H1 (cell line): ENCODE data around the gene CTXN1. TPM values are rescaled to one million over a fixed set of nuclear protein-coding genes. Genes with fewer than 3 reads are reported as not detected.

Source experiments
- CTCF ChIA-PET: fragments of 300-600 bp; sonication (Branson Sonifier 250); formaldehyde crosslinking; loops from one replicate; lab custom pipeline; 2021; ENCODE audit not compliant: partially characterized antibody; lab: Charles Lee
- POLR2A ChIA-PET: fragments of 300-600 bp; sonication (Branson Sonifier 250); formaldehyde crosslinking; loops from one replicate; lab custom pipeline; 2021; ENCODE audit warnings: inconsistent platforms; ENCODE audit not compliant: partially characterized antibody; lab: Charles Lee
- DNase-seq, 2 experiments: peaks; one replicate each; pipeline versions ENCODE4 v3.0.0 to v3.0.0-alpha.2; 2010 to 2022; ENCODE audit warnings: low spot score in 2 of 2, low read depth in 1 of 2, mixed read lengths in 1 of 2
- FAIRE-seq: peaks from 2 replicates; lab custom pipeline; 2011; peaks lifted over from hg19 to GRCh38; lab: Jason Lieb, UNC
- H2AFZ ChIP-seq: 2 replicates; pipeline ENCODE4 v1.8.1; 2012; ENCODE audit warnings: low read length, inconsistent platforms
- H2AK5ac ChIP-seq: 2 replicates; pipeline ENCODE4 v1.6.1; 2013; ENCODE audit warnings: low read depth, low read length
- H2BK120ac ChIP-seq: replicated peaks from 2 replicates; pipeline ENCODE3; 2013; ENCODE audit warnings: low read depth, low read length, inconsistent platforms
- H2BK12ac ChIP-seq: 2 replicates; pipeline ENCODE4 v1.6.1; 2013; ENCODE audit warnings: low read depth, low read length
- H2BK15ac ChIP-seq: 2 replicates; pipeline ENCODE4 v1.6.1; 2013; ENCODE audit warnings: low read length
- H2BK20ac ChIP-seq: 2 replicates; pipeline ENCODE4 v1.6.1; 2013; ENCODE audit warnings: low read length
- H2BK5ac ChIP-seq: 2 replicates; pipeline ENCODE4 v1.6.1; 2013; ENCODE audit warnings: low read depth, low read length
- H3K14ac ChIP-seq: 2 replicates; pipeline ENCODE4 v1.6.1; 2013; ENCODE audit warnings: inconsistent platforms; ENCODE audit not compliant: insufficient read length
- H3K18ac ChIP-seq: 2 replicates; pipeline ENCODE4 v1.6.1; 2013; ENCODE audit warnings: low read length; ENCODE audit errors: extremely low read depth
- H3K23ac ChIP-seq: 2 replicates; pipeline ENCODE4 v1.6.1; 2013; ENCODE audit warnings: inconsistent platforms; ENCODE audit not compliant: insufficient read length
- H3K23me2 ChIP-seq: 2 replicates; pipeline ENCODE4 v1.6.1; 2013; ENCODE audit warnings: low read depth, low read length
- H3K27ac ChIP-seq: 2 replicates; pipeline ENCODE4 v1.6.1; 2011; ENCODE audit warnings: low read depth, low read length, inconsistent platforms
- H3K27me3 ChIP-seq, 4 experiments: replicated peaks in 1 of 4; 1 replicate in 1 of 4; 2 replicates in 3 of 4; pipeline versions ENCODE4 v1.6.1 to v1.8.1; 2011 to 2013; ENCODE audit warnings: low read length in 3 of 4, mild to moderate bottlenecking in 3 of 4, inconsistent platforms in 2 of 4, mixed read lengths in 2 of 4, moderate library complexity in 1 of 4; ENCODE audit not compliant: control insufficient read depth in 3 of 4, insufficient read depth in 3 of 4; ENCODE audit errors: extremely low read depth in 1 of 4
- H3K36me3 ChIP-seq, 4 experiments: 2 replicates each; pipeline versions ENCODE4 v1.6.1 to v1.8.1; 2011 to 2013; ENCODE audit warnings: mild to moderate bottlenecking in 4 of 4, low read length in 3 of 4, moderate library complexity in 2 of 4, control low read depth in 1 of 4, inconsistent platforms in 1 of 4; ENCODE audit not compliant: insufficient read depth in 4 of 4, control insufficient read depth in 2 of 4
- H3K4ac ChIP-seq: replicated peaks from 2 replicates; pipeline ENCODE3; 2013; ENCODE audit warnings: low read length, low read depth, mixed read lengths, inconsistent platforms; ENCODE audit not compliant: insufficient read length
- H3K4me1 ChIP-seq, 4 experiments: replicated peaks in 1 of 4; 1 replicate in 1 of 4; 2 replicates in 3 of 4; pipeline versions ENCODE4 v1.6.1 to v1.8.1; 2011 to 2013; ENCODE audit warnings: low read length in 3 of 4, inconsistent platforms in 2 of 4, mixed read lengths in 1 of 4; ENCODE audit not compliant: insufficient read depth in 4 of 4, control insufficient read depth in 3 of 4
- H3K4me2 ChIP-seq, 2 experiments: 2 replicates each; pipeline versions ENCODE4 v1.6.1 to v1.8.1; 2011 to 2013; ENCODE audit warnings: low read depth in 2 of 2, low read length in 2 of 2, control low read depth in 1 of 2, inconsistent platforms in 1 of 2, mild to moderate bottlenecking in 1 of 2; ENCODE audit not compliant: insufficient read depth in 1 of 2
- H3K4me3 ChIP-seq, 4 experiments: fragments of 200-600, 300-600 bp in 1 of 4; sonication (generic), shearing (Covaris generic), sonication (Bioruptor Twin) in 1 of 4; 2 replicates each; pipeline versions ENCODE4 v1.5.1 to v1.8.1; 2011 to 2016; ENCODE audit warnings: low read length in 4 of 4, low read depth in 3 of 4, control low read depth in 2 of 4, inconsistent platforms in 2 of 4, mild to moderate bottlenecking in 2 of 4, mixed read lengths in 1 of 4, moderate library complexity in 1 of 4; ENCODE audit not compliant: insufficient read depth in 2 of 4; ENCODE audit errors: extremely low read depth in 1 of 4
- H3K56ac ChIP-seq: replicated peaks from 2 replicates; pipeline ENCODE3; 2013; ENCODE audit warnings: low read depth, mild to moderate bottlenecking, mixed read lengths, low read length, inconsistent platforms; ENCODE audit not compliant: insufficient read length
- H3K79me1 ChIP-seq: 2 replicates; pipeline ENCODE4 v1.6.1; 2013; ENCODE audit warnings: low read depth, low read length, control low read depth
- H3K79me2 ChIP-seq, 2 experiments: 2 replicates each; pipeline versions ENCODE4 v1.6.1 to v1.8.1; 2012 to 2013; ENCODE audit warnings: low read length in 2 of 2, mild to moderate bottlenecking in 2 of 2, inconsistent platforms in 1 of 2; ENCODE audit not compliant: insufficient read depth in 2 of 2, control insufficient read depth in 1 of 2
- H3K9ac ChIP-seq, 4 experiments: replicated peaks in 1 of 4; 1 replicate in 1 of 4; 2 replicates in 3 of 4; pipeline versions ENCODE4 v1.6.1 to v1.8.1; 2011 to 2013; ENCODE audit warnings: low read depth in 3 of 4, low read length in 3 of 4, control low read depth in 2 of 4, mild to moderate bottlenecking in 2 of 4, moderate library complexity in 2 of 4, inconsistent platforms in 1 of 4; ENCODE audit errors: extremely low read depth in 1 of 4
- H3K9me3 ChIP-seq, 2 experiments: 2 replicates each; pipeline versions ENCODE4 v1.6.1 to v1.8.1; 2012 to 2013; ENCODE audit warnings: mild to moderate bottlenecking in 2 of 2, moderate library complexity in 2 of 2, control low read depth in 1 of 2, inconsistent platforms in 1 of 2, low read depth in 1 of 2, low read length in 1 of 2, mixed read lengths in 1 of 2; ENCODE audit not compliant: insufficient read depth in 2 of 2
- H4K20me1 ChIP-seq, 2 experiments: replicated peaks in 1 of 2; 2 replicates each; pipeline versions ENCODE3 to v1.8.1; 2011 to 2013; ENCODE audit warnings: inconsistent platforms in 2 of 2, low read length in 2 of 2, mild to moderate bottlenecking in 1 of 2; ENCODE audit not compliant: insufficient read depth in 2 of 2, control insufficient read depth in 1 of 2
- H4K5ac ChIP-seq: 2 replicates; pipeline ENCODE4 v1.6.1; 2013; ENCODE audit warnings: low read length, low read depth, mixed read lengths, inconsistent platforms; ENCODE audit not compliant: insufficient read length
- H4K8ac ChIP-seq: 2 replicates; pipeline ENCODE4 v1.8.0; 2013; ENCODE audit warnings: mild to moderate bottlenecking, moderate library complexity, low read length, inconsistent platforms; ENCODE audit not compliant: insufficient read depth; ENCODE audit errors: extremely low read depth
- H4K91ac ChIP-seq: replicated peaks from 2 replicates; pipeline ENCODE3; 2013; ENCODE audit warnings: low read length, mixed read lengths, inconsistent platforms; ENCODE audit not compliant: insufficient read length
- CBX5 ChIP-seq: fragments of 300-800, 300-1000 bp; sonication (generic); IDR thresholded peaks from 2 replicates; pipeline ENCODE4 v1.7.1; 2016; ENCODE audit warnings: antibody characterized with exemption, low read length, low read depth
- HDAC6 ChIP-seq: IDR thresholded peaks from one replicate; pipeline ENCODE4 v1.7.1; 2012; ENCODE audit warnings: low read depth, mild to moderate bottlenecking, inconsistent platforms, low read length, moderate library complexity
- POLR2AphosphoS5 ChIP-seq: IDR thresholded peaks from 2 replicates; pipeline ENCODE4 v1.6.1; 2011; ENCODE audit warnings: low read depth, low read length
- SIN3A ChIP-seq, 2 experiments: IDR thresholded peaks in 1 of 2; conservative IDR thresholded peaks in 1 of 2; 2 replicates each; pipeline ENCODE4 v1.6.1; 2011 to 2012; ENCODE audit warnings: low read length in 2 of 2, improper control_type of control experiment in 1 of 2, low read depth in 1 of 2, mild to moderate bottlenecking in 1 of 2
- TAF1 ChIP-seq: IDR thresholded peaks from 2 replicates; pipeline ENCODE4 v1.6.1; 2011; ENCODE audit warnings: mild to moderate bottlenecking, low read depth, low read length
- WGBS, 2 experiments: shearing (Covaris generic) in 1 of 2; methylation state at CpG; one replicate each; pipeline versions ENCODE4 v1.1.6 to v1.1.7; 2013 to 2015; ENCODE audit warnings: low lambda C conversion rate in 2 of 2, mixed read lengths in 2 of 2, inconsistent platforms in 1 of 2, low coverage in 1 of 2, missing lambda C conversion rate in 1 of 2; ENCODE audit not compliant: insufficient replicate concordance in 2 of 2, insufficient coverage in 1 of 2, insufficient read length in 1 of 2; ENCODE audit errors: extremely low coverage in 1 of 2, missing lambda C conversion rate in 1 of 2; 5-methylcytosine and 5-hydroxymethylcytosine counted together
- polyA plus RNA-seq, 7 experiments: library from polyadenylated mRNA; depleted of rRNA in 3 of 7; stranded (reverse) in 5 of 7; unstranded in 2 of 7; fragments of >200 nt in 5 of 7; fragments of 200-250 nt in 2 of 7; gene quantifications; 1 replicate in 5 of 7; 2 replicates in 1 of 7; 4 replicates in 1 of 7; pipeline versions ENCODE4 v1.2.1 to v1.2.3, GENCODE V29; 2011 to 2013; ENCODE audit warnings: missing spikeins in 2 of 7, mixed read lengths in 2 of 7
- total RNA-seq: library from RNA; stranded (reverse); fragmentation: NEBNext Ultra II Directional; extraction: Animal tissue kit (Norgen Biotek cat#: 25700); gene quantifications from 2 replicates; pipeline ENCODE4 v1.2.1, GENCODE V29; 2021
- TF ChIP-seq, protein P1 (sequence below): IDR thresholded peaks from 2 replicates; pipeline ENCODE4 v1.6.1; 2012; ENCODE audit warnings: low read length, inconsistent platforms

The CTXN1 gene
- total and polyA plus RNA-seq, 2 of the 8 experiments (the other 6 are each of a cell fraction or from before 2014, with no cell fraction given): 16.4 to 58.0 TPM

DNA sequence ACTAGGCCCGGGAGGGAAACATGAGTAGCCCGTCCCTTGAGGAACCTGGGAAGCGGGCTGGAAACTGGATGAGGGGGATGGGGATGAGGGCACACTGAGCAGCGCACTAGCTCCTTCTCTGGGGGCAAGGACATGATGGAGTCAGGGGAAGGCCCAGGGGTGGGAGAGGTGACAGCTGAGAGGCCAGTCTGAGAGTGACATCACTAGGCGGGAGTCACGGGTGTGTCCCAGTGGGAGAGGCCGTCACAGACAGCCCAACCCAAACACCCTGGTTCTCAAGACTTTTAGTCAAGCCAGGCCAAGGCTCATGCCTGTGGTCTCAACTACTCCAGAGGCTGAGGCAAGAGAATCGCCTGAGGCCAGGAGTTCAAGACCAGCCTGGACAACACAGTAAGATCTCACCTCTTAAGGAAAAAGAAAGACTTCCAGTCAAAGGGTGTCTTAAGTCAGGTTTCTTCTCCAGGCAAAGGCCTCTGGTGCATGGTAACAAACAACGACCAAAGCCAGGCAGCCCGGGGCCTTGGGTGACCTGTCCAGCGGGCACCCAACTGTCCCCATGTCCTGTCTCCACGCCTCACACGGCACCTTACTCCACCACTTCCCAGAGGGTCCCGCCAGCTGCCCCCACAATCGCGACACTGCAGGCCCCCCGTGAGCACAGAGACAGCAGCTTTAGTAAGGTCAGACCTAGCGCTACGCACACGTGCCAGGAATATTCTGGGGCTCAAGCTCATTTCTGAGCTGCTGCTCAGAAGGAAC is 43.0 kb upstream of the CTXN1 start:
- Histone ChIP-seq H3K9me3 (no peaks in the 10 kb centered on the region), H3K27ac (peak overlapping the region; percentile 49; the same call in 1 of the 2 replicates), H3K36me3 (peaks cover 26 to 53% (median 53%) of the 10 kb centered on the region in 4 experiments), H3K27me3 (no peaks in the 10 kb centered on the region), H3K23ac (no peak overlapping the region), H4K5ac (no peak overlapping the region), H3K23me2 (no peaks in the 10 kb centered on the region), H3K9ac (peak overlapping the region in 3 of 4 experiments; percentile 4 to 40 (median 10); a peak in 3 of 7 replicates), H4K91ac (no peak overlapping the region), H3K4me3 (peak overlapping the region in 1 of 4 experiments; percentile 14; a peak in 2 of 8 replicates), H3K79me1 (no peaks in the 10 kb centered on the region; the same call in none of the 2 replicates), H3K4me1 (peaks cover 0 to 10% (median 9%) of the 10 kb centered on the region in 4 experiments; a peak in 6 of 7 replicates), H2BK120ac (no peak overlapping the region), H2BK5ac (peak overlapping the region; percentile 28), H2AK5ac (no peak overlapping the region), H3K18ac (peak overlapping the region; percentile 25), H2BK12ac (no peak overlapping the region), H2BK20ac (no peak overlapping the region), H4K20me1 (peaks cover 4 to 29% of the 10 kb centered on the region in 2 experiments), H3K4ac (no peak overlapping the region), H4K8ac (no peak overlapping the region; the same call in 1 of the 2 replicates), H3K56ac (no peak overlapping the region), H3K14ac (no peak overlapping the region), H3K4me2 (peak overlapping the region; percentile 32 to 58; a peak in 2 of 4 replicates), H2AFZ (no peak overlapping the region), H3K79me2 (peaks cover 0 to 3% of the 10 kb centered on the region in 2 experiments; a peak in 1 of 4 replicates), H2BK15ac (no peak overlapping the region)
- 92% methylated on average over 20 of the region's 20 CpGs; no CpG with 5 or more reads in 1 of the 2 experiments for WGBS, 2 experiments
- CTCF ChIA-PET: interaction anchor here (0.6 to 4.9 kb wide), 17 partner anchors 14 to 468 kb away, joined by 3 to 36 read pairs (median 4); partner anchors contain the start of gene TIMM44
- DNase-seq (no peak), FAIRE-seq (no peak)
- POLR2A ChIA-PET: interaction anchor here (0.8 to 6.2 kb wide), 10 partner anchors 9 to 100 kb away, joined by 3 to 55 read pairs (median 6); partner anchors contain the start of genes CTXN1 and TIMM44
- no peak for TF ChIP-seq HDAC6
- no peak for TF ChIP-seq POLR2AphosphoS5
- no peak for TF ChIP-seq SIN3A (conservative IDR thresholded peaks at IDR 0.05 in 1 of 2, IDR thresholded peaks at IDR 0.05 in 1 of 2; ENCODE audit: low read depth in 1 of 2, low read length in 2 of 2)
- TF ChIP-seq, protein P1, sequence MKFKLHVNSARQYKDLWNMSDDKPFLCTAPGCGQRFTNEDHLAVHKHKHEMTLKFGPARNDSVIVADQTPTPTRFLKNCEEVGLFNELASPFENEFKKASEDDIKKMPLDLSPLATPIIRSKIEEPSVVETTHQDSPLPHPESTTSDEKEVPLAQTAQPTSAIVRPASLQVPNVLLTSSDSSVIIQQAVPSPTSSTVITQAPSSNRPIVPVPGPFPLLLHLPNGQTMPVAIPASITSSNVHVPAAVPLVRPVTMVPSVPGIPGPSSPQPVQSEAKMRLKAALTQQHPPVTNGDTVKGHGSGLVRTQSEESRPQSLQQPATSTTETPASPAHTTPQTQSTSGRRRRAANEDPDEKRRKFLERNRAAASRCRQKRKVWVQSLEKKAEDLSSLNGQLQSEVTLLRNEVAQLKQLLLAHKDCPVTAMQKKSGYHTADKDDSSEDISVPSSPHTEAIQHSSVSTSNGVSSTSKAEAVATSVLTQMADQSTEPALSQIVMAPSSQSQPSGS: 0 out of 2 replicates have a peak, but pooled peaks have one; percentile 34
- TF ChIP-seq TAF1: no peak
- TF ChIP-seq CBX5: no peak
